Measurements from ENCODE around the gene EEF2.
A peak's percentile ranks its signal among the peaks of the same experiment; 100 is the strongest.

Gene EEF2

DNA sequence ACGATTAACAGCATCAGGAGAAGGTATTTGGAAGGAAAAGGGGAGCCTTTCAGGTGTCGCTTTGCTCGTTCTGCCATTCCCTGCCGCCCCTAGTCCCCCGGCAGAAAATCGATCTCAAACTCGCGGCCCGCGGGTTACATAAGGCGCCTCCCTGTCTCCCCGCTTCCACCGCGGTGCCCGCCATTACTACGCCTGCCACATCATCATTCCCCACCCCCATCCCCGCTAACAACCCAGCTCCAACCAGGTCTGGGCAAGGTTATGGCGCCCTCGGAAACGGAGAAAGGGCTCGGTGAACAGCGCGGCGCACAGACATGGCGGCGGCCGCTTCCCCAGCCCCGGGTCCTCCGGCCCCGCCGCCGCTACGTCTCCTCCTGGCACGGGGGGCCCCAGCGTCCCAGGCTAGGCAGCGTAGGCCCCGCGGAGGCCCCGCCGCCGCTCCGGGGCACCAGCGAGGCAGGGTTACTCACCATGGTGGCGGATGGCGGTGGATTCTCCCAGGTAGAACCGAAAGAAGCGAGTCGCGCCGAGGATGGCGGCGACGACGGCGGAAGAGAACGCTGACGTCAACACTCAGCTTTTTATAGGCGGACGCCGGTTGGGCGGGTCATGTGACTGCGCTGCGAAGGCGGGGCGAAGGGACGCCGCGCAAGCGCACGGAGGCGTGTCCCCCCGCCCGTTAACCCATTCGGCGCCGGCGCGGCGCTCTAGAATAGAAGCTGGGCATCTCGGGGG lies at the start of gene EEF2:
EEF2 (minus strand) TSS at position 556 of the 735 bp plus-strand sequence; CDS start at position 473, 83 bp downstream.
- Mint-ChIP-seq H3K4me3 (peak within 1 kb of the TSS; percentile 98), H3K36me3 (peaks cover 29% of the 10 kb centered on the region), H3K27me3 (no peaks in the 10 kb centered on the region), H3K4me1 (peaks cover 46% of the 10 kb centered on the region), H3K9me3 (no peaks in the 10 kb centered on the region), H3K27ac (peak within 1 kb of the TSS; percentile 98)

DNA sequence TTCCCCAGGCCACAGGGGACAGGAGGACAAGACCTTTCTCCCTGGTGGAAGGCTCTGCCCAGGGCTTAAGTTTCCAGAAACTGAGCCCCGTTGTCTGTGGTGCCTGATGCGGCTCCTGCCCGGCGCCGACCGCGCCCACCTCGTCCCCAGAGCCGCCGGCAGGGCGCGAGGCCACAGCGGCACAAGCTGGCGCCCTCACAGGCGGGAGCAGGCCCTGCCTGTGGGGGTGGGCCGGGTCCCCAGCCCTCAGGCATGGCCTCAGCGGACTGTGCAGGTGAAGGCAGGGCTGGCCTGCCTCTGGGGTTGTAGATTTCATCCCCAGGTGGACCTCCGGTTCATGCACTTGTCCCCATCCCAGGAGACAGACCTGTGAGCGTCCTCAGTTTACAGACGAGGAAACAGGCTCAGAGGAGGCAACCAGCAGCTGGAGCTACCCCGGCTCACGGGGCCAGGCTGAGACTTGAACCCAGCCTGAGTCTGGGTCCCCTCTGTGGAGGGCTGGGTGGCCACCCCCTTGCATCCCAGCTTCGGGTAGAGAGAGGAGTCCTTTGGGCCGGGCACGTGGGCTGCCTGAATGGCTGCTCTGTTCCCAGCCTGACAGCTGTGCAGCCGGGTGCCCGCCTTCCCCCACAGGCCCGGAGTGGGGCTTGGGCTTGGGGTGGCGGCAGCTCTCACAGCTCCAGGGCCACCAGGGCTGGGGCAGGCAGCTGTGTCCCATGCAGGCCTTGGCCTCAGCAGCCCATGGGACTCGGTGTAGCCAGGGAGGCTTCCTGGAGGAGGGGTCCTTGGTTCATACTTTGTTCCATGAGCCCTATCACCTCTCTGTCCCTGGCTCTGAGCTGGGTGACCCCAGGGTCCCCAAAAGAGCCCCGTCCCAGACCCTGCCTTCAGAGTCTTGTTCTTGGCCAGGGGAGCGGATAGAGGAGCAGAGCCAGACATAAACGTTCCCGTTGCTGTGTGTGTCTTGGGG lies 49.1 kb upstream of the EEF2 start:
- Mint-ChIP-seq H3K27ac (no peak overlapping the region), H3K9me3 (no peaks in the 10 kb centered on the region), H3K36me3 (peaks cover 1% of the 10 kb centered on the region), H3K4me1 (no peaks in the 10 kb centered on the region), H3K27me3 (no peaks in the 10 kb centered on the region), H3K4me3 (no peak overlapping the region)

DNA sequence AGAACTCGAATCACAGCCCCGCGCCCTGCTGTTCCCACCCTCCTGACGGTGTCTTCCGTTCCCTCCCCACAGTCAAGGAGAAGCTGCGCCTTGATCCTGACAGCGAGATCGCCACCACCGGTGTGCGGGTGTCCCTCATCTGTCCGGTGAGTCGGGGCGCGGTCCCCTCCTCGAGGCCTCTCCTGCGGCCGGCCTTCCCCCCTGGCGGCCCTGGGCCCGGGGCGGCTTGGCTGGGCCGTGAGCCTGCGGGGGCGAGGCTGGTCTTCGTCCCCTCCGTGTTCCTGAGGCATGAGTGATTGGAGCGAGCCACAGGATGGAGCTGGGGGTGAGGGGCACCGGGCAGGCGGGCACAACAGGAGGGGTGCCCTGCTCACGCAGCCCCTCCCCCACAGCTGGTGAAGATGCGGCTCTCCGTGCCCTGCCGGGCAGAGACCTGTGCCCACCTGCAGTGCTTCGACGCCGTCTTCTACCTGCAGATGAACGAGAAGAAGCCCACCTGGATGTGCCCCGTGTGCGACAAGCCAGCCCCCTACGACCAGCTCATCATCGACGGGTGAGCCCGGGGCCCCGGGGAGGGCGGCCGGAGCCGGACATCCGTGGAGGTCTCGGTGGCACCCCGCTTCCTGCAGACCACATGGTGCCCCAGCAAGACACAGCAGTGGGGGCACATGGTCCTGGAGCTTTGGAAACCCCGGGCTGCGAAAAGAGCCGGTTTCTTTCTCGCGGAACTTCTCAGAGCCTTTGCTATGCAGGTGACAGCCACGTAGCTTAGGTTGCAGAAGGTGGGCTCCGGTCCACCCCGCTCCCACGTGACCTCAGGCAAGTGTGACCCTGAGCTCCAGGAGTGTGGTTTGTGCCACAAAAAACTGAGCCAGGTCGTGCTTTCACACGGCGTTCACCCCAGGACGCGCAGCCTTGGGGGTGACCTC lies 48.0 kb upstream of the EEF2 start:
- Mint-ChIP-seq H3K9me3 (no peaks in the 10 kb centered on the region), H3K27ac (no peak overlapping the region), H3K27me3 (no peaks in the 10 kb centered on the region), H3K36me3 (peaks cover 1% of the 10 kb centered on the region), H3K4me1 (no peaks in the 10 kb centered on the region), H3K4me3 (no peak overlapping the region)

DNA sequence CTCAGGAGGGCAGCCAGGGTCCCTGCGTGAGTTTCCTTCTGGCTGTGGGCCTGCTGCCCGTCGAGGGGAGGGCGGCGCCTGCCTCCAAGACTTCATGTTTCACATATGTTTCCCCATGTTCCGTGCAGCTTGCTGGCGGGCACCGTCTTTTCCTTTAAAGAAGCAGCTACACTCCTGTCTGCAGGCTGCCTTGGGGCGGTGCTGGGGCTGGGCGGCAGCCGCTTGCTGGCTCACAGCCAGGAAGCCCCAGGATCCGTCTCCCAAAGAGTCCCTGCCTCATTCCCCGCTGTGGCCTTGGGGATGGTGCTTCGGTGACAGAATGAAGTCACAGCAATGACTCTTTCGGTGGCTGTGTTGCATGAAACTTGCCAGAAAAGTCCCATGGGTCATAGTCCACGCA lies 47.2 kb upstream of the EEF2 start:
- no peak overlapping the region for H3K27ac Mint-ChIP-seq

DNA sequence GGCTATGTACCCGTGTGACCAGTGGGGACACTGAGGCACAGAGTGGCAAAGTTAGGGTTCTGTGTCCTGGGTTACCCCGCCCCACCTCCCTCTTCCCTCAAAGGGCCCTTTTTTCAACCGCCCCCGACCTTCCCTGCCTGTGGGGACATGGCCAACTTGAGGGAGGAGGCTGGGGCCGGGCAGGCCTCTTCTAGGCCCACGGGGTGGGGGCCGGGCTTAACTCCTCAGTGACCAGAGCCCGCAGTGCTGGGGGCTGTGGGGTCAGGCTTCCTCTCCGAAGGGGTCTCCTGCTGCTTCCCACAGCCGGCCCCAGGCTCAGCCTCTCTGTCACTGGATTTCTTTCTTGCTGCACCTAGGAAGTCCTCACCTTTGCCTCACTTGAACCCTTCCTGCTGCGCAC lies 46.2 kb upstream of the EEF2 start:
- H3K36me3 Mint-ChIP-seq: no peaks in the 10 kb centered on the region
- no peak overlapping the region for H3K4me3 Mint-ChIP-seq
- H3K27ac Mint-ChIP-seq: no peak overlapping the region
- no peaks in the 10 kb centered on the region for H3K27me3 Mint-ChIP-seq
- H3K9me3 Mint-ChIP-seq: no peaks in the 10 kb centered on the region
- H3K4me1 Mint-ChIP-seq: no peaks in the 10 kb centered on the region

More for the DNA sequence above, 47.2 kb upstream of the EEF2 start:
- Mint-ChIP-seq H3K9me3 (no peaks in the 10 kb centered on the region), H3K4me1 (no peaks in the 10 kb centered on the region), H3K27me3 (no peaks in the 10 kb centered on the region), H3K4me3 (no peak overlapping the region), H3K36me3 (no peaks in the 10 kb centered on the region)

DNA sequence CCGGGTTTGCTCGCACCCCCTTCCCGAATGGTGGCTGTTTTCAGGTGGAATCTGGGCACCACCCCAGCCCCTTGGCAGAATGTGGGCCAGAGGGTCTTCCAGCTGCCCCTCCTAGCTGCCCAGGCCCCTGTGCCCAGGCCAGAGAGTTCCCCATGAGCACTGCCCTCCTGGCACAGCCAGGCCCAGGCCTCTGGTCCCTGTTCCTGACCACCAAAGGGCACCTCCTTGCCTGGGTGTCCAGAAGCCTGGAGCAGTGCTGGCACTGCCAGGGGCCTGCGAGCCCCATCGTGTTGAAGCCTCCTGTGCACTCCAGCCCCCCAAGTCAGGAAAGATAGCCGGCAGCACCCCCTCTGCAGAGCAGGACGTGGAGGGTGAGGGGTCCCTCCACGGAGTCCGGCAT lies 45.7 kb upstream of the EEF2 start:
- H3K4me1 Mint-ChIP-seq: no peaks in the 10 kb centered on the region
- H3K4me3 Mint-ChIP-seq: no peak overlapping the region
- H3K27me3 Mint-ChIP-seq: no peaks in the 10 kb centered on the region
- no peaks in the 10 kb centered on the region for H3K9me3 Mint-ChIP-seq
- no peak overlapping the region for H3K27ac Mint-ChIP-seq
- H3K36me3 Mint-ChIP-seq: no peaks in the 10 kb centered on the region

DNA sequence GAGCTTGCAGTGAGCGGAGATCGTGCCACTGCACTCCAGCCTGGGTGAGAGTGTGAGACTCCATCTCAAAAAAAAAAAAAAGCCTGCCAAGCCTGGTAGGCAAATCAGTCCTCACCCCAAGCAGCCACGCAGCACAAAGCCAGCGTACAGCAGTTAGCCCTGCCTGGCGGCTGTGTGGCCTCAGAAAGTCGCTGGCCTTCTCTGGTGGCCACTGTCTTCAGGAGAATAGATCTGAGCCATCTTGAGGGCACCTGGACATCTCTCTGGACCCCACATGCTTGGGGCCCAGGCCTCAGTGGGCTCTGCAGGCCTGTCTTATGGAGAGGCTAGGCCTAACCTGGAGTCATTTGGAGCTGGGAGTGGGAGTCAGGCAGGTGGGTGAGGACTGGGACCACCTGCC lies 45.3 kb upstream of the EEF2 start:
- no peak overlapping the region for H3K27ac Mint-ChIP-seq
- H3K36me3 Mint-ChIP-seq: no peaks in the 10 kb centered on the region
- no peaks in the 10 kb centered on the region for H3K27me3 Mint-ChIP-seq

DNA sequence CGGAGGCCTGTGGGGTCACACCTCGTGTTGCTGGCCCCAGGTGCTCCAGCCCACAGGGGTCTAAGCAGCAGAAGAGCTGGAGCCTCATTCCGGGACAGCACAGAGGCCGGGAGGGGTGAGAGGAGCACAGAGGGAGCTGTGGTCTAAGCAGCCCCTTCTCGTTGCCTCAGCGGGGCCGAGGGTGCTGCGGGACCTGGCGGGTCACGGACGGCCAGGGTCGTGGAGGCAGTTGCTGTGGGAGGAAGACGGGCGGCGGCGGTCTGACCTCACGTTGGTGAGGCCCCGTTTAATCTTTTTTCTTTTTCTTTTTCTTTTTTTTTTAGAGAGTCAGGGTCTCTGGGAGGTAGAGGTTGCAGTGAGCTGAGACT lies 44.0 kb upstream of the EEF2 start:
- Mint-ChIP-seq H3K9me3 (no peaks in the 10 kb centered on the region), H3K36me3 (peaks cover 1% of the 10 kb centered on the region), H3K27me3 (no peaks in the 10 kb centered on the region), H3K27ac (no peak overlapping the region), H3K4me3 (no peak overlapping the region), H3K4me1 (no peaks in the 10 kb centered on the region)

More for the DNA sequence above, 45.3 kb upstream of the EEF2 start:
- no peaks in the 10 kb centered on the region for H3K4me1 Mint-ChIP-seq
- H3K4me3 Mint-ChIP-seq: no peak overlapping the region
- H3K9me3 Mint-ChIP-seq: no peaks in the 10 kb centered on the region

DNA sequence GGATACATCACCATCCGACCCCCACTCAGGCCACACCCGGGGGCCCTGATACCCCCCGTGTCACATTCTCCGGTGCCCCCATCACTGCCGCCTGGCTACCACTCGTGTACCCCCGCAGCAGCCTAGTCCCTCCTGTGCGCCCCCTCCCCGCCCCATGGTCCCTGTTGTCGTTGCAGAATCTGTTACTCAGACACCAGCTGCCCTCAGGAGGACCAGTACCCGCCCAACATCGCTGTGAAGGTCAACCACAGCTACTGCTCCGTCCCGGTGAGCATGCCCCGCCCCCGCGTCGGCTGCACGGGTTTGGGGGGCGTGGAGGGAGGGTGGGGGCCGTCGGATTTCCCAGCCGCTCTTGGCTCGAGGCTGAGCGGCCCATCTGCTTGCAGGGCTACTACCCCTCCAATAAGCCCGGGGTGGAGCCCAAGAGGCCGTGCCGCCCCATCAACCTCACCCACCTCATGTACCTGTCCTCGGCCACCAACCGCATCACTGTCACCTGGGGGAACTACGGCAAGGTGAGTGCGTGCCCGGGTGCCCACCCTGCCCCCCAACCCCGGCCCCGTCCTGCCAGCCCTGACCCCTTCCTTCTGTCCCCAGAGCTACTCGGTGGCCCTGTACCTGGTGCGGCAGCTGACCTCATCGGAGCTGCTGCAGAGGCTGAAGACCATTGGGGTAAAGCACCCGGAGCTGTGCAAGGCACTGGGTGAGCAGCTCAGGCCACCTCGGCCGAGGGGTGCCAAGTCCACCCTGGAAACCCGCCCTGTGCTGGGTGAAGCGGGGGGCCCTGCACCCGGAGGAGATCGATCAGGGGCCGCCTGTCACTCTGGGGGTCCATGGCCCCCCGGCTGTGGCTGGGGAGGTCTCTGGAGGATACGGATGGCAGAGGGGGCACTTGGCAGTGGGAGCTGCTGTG lies 43.3 kb upstream of the EEF2 start:
- Mint-ChIP-seq H3K4me1 (no peaks in the 10 kb centered on the region), H3K27ac (no peak overlapping the region), H3K27me3 (no peaks in the 10 kb centered on the region), H3K9me3 (no peaks in the 10 kb centered on the region), H3K36me3 (peaks cover 1% of the 10 kb centered on the region), H3K4me3 (no peak overlapping the region)

DNA sequence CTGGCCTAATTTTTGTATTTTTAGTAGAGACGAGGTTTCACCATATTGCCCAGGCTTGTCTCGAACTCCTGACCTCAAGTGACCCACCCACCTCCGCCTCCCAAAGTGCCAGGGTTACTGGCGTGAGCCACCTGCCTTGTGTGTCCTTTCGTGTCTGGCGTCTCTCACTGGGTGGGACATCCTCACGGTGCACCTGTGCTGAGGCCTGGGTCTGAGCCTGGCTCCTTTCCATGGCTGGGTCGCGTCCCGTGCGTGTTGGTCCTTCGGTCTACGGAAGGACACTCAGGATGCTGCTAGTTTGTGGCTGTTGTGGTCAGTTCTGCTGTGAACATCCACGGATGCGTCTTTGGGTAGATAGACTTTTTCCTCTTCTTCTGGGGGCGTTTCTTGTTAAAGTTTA lies 41.9 kb upstream of the EEF2 start:
- Mint-ChIP-seq H3K4me3 (no peak overlapping the region), H3K27me3 (no peaks in the 10 kb centered on the region), H3K9me3 (no peaks in the 10 kb centered on the region), H3K27ac (no peak overlapping the region), H3K36me3 (peaks cover 2% of the 10 kb centered on the region), H3K4me1 (no peaks in the 10 kb centered on the region)

DNA sequence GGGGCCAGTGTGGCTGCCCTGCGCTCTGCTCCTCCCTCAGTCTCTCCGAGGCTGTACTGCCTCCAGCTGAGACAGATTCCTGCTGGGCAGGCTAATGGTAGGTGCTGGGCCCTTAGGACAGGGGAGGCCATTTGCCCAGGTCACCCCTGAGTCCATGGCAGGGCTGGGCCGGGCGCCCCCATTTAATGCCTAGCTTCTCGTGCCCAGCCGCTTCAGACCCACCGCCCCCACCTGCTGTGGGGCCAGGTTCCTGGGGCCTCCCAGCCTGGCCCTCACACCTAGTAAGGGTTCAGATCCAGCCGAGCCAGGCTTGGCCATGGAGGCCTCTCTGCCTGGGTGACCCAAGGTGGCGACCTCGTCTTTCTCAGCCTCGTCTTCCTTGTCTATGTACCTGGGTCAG lies 40.1 kb upstream of the EEF2 start:
- Mint-ChIP-seq H3K27me3 (no peaks in the 10 kb centered on the region), H3K27ac (no peak overlapping the region)

DNA sequence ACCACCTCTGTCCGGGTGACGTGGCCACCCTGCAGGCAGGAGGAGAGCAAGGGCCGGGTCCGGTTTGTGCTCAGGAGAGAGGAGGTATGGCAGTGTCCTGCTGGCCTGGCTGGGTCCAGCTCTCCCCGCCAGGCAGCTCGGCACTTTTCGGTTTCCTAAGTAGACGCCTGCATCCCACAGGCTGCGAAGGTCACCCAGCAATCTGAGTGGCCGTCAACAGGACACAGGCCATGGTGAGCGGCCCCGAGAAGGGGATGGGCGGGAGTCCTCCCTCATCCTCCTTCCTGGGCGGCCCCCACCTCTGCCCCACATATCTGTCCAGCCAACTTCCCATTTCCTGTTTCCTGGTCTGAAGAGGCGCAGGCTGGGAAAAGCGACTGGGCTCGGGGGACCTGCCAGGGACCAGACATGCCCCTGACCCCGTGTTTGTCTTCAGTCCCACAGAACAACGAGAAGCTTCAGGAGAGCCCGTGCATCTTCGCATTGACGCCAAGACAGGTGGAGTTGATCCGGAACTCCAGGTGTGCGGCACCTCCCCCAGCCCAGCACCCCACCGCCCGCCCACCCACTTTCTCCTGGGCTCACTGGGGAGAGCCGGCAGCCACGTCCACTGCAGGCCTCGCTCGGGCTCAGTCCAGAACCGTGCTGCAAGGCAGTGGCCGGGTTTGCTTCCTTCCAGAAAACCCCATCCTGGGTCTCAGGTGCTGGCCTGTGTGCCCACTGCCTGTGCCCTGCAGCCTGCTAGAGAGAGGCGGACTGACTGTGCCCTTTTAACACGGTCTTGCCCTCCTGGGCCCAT lies 38.5 kb upstream of the EEF2 start:
- H3K9me3 Mint-ChIP-seq: no peaks in the 10 kb centered on the region
- H3K4me3 Mint-ChIP-seq: no peak overlapping the region
- no peaks in the 10 kb centered on the region for H3K27me3 Mint-ChIP-seq
- peaks cover 6% of the 10 kb centered on the region for H3K36me3 Mint-ChIP-seq
- H3K4me1 Mint-ChIP-seq: peaks cover under 1% of the 10 kb centered on the region
- H3K27ac Mint-ChIP-seq: no peak overlapping the region

More for the DNA sequence above, 40.1 kb upstream of the EEF2 start:
- Mint-ChIP-seq H3K36me3 (peaks cover 6% of the 10 kb centered on the region), H3K4me1 (no peaks in the 10 kb centered on the region), H3K9me3 (no peaks in the 10 kb centered on the region), H3K4me3 (no peak overlapping the region)

DNA sequence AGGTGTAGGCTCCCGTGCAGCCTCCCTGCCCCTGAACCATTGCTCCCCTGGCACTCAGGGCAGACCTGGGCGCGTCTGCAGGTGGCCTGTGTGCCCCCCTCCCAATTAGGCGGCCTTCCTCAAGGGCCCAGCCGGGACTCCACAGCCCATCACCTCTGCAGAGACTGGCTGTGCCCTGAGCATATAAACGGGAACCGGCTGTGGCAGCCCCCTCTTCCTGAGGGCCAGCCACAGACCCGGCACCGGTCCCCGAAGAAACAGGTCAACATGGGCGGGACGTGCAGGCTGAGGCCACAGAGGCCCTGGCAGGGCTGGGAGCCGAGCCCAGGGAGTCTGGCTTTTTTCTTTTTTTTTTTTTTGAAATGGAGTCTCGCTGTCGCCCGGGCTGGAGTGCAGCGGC lies 34.3 kb upstream of the EEF2 start:
- H3K9me3 Mint-ChIP-seq: no peaks in the 10 kb centered on the region
- H3K27ac Mint-ChIP-seq: no peak overlapping the region
- H3K36me3 Mint-ChIP-seq: peaks cover 6% of the 10 kb centered on the region
- H3K27me3 Mint-ChIP-seq: no peaks in the 10 kb centered on the region
- no peak overlapping the region for H3K4me3 Mint-ChIP-seq
- peaks cover 12% of the 10 kb centered on the region for H3K4me1 Mint-ChIP-seq

Data from activated naive CD4-positive, alpha-beta T cell treated with anti-CD3 and anti-CD28 coated beads, Interleukin-2, amount 50 U/mL, for 24 hours (primary cell).